WI38 (cell line): ENCODE results near the gene RNF26.

ENCODE experiments used
- H3K4me3 ChIP-seq: 2 replicates; pipeline ENCODE4 v1.5.1; 2011; ENCODE audit warnings: low read depth, mild to moderate bottlenecking, control low read depth, low read length
- TF ChIP-seq, protein P1 (sequence below): IDR thresholded peaks from 2 replicates; pipeline ENCODE4 v1.5.1; 2012; ENCODE audit warnings: low read depth, mild to moderate bottlenecking, control low read depth, low read length

The RNF26 gene

GRCh38 chr11:119338318-119338890 lies 4.1 kb downstream of the RNF26 start:
- TF ChIP-seq, protein P1, sequence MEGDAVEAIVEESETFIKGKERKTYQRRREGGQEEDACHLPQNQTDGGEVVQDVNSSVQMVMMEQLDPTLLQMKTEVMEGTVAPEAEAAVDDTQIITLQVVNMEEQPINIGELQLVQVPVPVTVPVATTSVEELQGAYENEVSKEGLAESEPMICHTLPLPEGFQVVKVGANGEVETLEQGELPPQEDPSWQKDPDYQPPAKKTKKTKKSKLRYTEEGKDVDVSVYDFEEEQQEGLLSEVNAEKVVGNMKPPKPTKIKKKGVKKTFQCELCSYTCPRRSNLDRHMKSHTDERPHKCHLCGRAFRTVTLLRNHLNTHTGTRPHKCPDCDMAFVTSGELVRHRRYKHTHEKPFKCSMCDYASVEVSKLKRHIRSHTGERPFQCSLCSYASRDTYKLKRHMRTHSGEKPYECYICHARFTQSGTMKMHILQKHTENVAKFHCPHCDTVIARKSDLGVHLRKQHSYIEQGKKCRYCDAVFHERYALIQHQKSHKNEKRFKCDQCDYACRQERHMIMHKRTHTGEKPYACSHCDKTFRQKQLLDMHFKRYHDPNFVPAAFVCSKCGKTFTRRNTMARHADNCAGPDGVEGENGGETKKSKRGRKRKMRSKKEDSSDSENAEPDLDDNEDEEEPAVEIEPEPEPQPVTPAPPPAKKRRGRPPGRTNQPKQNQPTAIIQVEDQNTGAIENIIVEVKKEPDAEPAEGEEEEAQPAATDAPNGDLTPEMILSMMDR = peak; percentile 79

DNA sequence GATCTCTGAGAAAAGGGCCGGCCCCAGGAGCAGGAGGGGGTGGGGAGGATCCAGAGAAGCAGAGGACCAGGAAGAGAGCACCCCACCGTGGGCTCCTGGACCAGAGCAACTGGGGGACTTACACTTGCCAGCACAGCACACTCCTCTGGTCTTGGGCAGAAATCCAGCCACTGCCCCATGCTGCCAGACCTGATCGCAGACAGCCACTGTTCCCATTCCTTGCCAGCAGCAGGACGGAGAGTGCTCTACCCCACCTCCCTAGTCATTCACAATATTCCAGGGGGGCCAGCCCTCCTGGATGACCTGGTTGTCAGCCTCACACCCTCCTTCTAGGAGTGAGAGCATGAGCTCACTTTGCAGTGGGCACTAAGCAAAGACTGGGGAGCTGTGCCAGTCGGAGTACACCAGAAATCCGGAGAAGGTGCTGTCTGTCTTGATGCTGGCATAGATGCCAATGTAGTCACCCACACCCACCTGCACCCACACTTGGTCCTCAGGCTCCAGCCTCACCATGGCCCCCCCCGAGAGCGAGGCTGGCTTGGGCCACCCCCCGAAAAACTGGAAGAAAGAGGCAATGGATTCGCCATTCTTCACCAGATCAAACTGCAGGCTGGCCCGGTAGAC lies 4.8 kb downstream of the RNF26 start:
- H3K4me3 ChIP-seq = peak overlapping the region; percentile 64

More at GRCh38 chr11:119338318-119338890, 4.1 kb downstream of the RNF26 start:
- H3K4me3 ChIP-seq = peak overlapping the region; percentile 64

GRCh38 chr11:119339589-119340334 lies 5.4 kb downstream of the RNF26 start:
- peak overlapping the region; percentile 64 for H3K4me3 ChIP-seq
- TF ChIP-seq, protein P1 = peak; percentile 83

More for the DNA sequence above, 4.8 kb downstream of the RNF26 start:
- TF ChIP-seq, protein P1 = no peak

DNA sequence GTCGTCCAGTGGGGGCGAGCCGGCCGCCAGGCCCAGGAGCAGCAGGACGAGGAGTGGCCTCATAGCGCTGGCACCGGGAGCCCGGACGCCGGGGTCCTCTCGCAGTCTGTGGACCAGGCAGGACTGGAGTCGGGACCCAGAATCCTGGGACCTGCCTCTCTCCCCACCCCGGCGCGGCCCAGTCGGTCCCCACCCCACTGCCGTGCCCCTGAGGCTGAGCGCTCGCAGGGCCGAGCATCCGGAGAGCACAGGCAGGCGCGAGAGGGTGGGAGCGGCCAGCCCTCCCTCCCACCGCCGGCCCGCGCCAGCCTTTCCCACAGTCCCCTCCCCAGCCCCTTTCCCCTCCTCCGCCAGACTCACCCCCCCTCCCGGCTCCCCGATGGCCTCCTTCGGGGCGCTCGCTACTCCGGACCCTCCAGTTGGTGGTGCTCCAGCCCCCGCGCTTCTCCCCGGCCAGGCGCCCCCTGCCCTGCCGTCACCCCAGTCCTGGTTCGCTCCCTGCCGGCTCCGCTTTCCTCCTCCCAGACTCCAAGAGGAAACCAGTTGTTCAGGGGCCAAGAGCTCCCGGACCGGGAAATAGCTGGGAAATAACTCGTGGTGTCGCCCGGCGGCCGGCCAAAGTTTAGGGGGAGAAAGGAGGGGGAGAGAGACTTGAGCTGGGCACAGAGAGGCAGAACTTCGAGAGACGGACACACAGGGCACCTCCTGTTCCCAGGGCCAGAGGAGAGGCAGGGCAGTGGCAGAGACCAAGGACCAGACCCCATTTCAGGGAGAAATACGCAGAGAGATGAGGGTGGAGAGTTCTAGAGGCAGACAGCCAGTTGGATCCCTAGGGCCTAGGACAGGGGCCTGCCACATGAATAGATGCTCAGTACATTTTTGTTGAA lies 6.3 kb downstream of the RNF26 start, which contains the start of gene C1QTNF5:
Gene C1QTNF5, minus strand, starts transcription at position 549 of the 887 bp plus-strand sequence. Its CDS starts 486 bp downstream, at position 63.
- TF ChIP-seq, protein P1 = no peak
- peak within 1 kb of the TSS; percentile 64 for H3K4me3 ChIP-seq

DNA sequence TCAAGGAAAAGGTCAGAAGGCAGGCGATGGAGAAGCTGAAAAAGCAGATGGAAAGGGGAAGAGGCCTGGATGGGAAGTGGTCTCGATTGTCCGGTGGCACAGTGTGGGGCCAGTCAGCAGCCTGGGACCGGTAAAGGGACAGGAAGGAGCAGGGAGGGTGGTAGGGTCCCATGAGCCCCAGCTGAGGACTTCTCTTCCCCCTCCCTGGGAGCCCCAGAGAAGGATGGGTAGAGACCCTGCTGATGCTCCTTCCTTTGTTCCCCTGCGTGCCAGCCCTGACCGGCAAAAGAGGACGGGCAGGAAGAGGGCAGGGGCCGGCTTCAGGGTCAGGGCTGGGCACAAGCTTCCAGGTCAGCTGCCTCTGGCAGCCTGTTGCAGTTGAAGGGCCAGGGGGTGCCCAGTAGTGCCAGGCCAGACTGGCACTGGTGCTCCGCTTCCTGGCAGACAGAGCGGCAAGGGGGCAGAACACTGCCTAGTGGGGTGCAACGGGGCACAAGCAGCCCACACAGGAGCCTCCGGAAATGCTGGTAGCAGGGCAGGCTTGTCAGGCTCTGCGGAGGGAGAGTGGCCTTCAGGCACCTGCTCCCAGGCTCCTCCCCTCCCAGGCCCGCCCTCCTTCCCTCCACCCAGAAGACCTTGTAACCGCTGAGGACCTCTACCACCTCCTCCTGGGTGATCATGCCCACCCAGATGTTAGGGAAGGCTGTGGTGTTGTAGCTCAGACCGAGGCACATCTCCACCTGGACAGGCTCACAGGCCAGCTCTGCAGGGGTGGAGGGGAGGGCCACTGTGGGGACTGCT lies 7.1 kb downstream of the RNF26 start:
- TF ChIP-seq, protein P1 = no peak
- peak overlapping the region; percentile 64 for H3K4me3 ChIP-seq

DNA sequence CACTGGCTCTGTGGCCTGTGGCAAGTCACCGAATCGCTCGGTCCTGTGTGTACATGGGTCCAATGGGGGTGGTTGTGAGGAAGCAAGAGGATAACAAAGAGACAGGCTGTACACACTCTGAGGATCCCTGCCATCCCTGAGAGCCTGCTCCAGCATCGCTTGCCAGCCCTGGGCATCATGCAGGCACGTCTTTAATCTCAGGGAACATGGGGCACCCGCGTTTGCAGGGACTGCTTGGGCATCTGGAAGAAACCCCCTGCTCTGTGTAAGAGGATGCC lies 7.6 kb downstream of the RNF26 start:
- H3K4me3 ChIP-seq = no peak overlapping the region
- TF ChIP-seq, protein P1 = no peak
